ENCODE measurements around the gene DNASE2.
"Not testable (repeated sequence)": the region's sequence is repeated elsewhere in the genome, so short reads cannot be mapped to it uniquely, and the experiment has no call there.

The DNASE2 gene, protein sequence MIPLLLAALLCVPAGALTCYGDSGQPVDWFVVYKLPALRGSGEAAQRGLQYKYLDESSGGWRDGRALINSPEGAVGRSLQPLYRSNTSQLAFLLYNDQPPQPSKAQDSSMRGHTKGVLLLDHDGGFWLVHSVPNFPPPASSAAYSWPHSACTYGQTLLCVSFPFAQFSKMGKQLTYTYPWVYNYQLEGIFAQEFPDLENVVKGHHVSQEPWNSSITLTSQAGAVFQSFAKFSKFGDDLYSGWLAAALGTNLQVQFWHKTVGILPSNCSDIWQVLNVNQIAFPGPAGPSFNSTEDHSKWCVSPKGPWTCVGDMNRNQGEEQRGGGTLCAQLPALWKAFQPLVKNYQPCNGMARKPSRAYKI

DNA sequence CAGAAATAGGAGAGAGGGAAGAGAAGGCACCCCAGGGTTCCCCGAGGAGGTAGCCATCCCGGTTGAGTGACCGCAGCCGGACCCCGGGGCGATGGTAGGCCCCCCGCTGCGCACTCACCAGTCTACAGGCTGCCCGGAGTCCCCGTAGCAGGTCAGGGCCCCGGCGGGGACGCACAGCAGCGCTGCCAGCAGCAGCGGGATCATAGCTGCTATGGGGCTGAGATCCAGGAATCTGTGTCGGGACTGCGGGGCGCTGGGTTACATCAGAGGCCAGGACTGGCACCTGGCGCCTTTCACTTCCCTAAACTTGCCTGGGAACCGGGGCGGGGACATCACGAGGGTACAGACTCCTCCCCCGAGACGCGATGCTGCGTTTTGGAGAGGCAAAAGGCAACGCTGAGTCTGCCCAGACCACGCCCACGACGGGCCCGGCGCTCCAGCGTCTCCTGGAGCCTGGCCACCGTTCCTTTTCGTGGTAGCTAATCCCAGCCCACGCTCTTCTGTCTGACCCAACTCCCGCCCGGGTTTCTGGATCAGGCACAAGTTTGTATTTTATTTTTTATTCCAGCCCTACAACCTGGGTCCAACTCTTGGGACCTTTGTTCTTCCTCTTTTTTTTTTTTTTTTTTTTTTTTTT, at the start of gene DNASE2:
DNASE2 (minus strand) TSS at position 278 of the 637 bp plus-strand sequence; CDS start at position 204, 74 bp downstream.
- TF ChIP-seq, protein P1, sequence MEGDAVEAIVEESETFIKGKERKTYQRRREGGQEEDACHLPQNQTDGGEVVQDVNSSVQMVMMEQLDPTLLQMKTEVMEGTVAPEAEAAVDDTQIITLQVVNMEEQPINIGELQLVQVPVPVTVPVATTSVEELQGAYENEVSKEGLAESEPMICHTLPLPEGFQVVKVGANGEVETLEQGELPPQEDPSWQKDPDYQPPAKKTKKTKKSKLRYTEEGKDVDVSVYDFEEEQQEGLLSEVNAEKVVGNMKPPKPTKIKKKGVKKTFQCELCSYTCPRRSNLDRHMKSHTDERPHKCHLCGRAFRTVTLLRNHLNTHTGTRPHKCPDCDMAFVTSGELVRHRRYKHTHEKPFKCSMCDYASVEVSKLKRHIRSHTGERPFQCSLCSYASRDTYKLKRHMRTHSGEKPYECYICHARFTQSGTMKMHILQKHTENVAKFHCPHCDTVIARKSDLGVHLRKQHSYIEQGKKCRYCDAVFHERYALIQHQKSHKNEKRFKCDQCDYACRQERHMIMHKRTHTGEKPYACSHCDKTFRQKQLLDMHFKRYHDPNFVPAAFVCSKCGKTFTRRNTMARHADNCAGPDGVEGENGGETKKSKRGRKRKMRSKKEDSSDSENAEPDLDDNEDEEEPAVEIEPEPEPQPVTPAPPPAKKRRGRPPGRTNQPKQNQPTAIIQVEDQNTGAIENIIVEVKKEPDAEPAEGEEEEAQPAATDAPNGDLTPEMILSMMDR (conservative IDR thresholded peaks at IDR 0.05; ENCODE audit: low read length), result no peak
- peak; percentile 90 for DNase-seq (ENCODE audit: low read depth)
- H3K4me3 ChIP-seq (ENCODE audit: low read length), result peak within 1 kb of the TSS; percentile 85

- DNase-seq (ENCODE audit: low read depth), result no peak
- TF ChIP-seq, protein P1 (conservative IDR thresholded peaks at IDR 0.05; ENCODE audit: low read length), result no peak
- H3K4me3 ChIP-seq (ENCODE audit: low read length), result no peak overlapping the region
These were observed 48.9 kb upstream of the DNASE2 start for GRCh38 chr19:12930002-12930645.

DNA sequence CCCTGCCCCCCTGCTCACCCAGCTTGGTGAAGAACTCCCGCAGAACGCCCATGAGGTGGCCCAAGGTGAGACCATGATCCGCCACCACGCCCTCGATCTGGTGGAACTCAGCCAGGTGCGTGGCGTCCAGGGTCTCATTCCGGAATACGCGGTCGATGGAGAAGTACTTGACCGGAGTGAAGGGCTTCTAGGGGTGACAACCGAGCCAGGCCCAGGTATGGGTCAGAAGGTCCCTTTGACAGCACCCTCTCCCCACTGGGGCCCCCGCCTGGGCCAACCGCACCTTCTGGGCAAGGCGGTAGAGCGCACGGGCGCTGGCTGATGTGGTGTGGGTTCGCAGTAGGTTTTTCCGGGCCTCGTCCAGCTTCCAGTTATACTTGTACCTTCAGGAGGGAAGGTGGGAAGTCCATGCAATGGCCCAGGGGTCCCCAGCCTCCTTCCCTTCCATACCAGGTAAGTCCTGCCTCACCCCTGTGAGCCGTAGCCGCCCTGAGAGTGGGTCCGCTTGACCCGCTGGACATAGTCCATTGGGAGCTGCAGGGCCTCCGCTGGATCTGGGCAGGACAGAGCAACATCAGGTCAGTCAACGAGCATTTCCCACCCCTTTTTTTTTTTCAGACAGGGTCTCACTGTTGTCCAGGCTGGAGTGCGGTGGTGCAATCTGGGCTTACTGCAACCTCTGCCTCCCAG, 43.5 kb upstream of the DNASE2 start:
- TF ChIP-seq, protein P1 (conservative IDR thresholded peaks at IDR 0.05; ENCODE audit: low read length), result no peak
- H3K4me3 ChIP-seq (ENCODE audit: low read length), result no peak overlapping the region
- DNase-seq (ENCODE audit: low read depth), result no peak

DNA sequence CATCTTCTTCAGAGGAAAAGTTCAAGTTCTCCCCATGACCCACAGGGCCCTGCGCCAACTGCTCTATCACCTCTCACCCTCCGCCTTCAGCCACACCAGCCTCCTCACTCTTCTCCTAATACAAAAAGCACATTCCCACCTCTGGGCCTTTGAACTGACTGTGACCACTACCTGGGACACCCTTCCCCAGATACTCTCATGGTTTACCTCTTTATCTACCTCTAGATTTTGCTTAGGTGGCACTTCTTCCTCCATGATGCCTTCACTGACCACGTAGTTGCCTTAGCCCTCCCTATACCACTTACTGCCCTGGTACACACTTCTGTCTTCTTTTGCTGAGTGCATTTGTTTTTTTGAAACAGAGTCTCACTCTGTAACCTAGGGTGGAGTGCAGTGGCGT, 41.7 kb upstream of the DNASE2 start:
- TF ChIP-seq, protein P1 (conservative IDR thresholded peaks at IDR 0.05; ENCODE audit: low read length), result no peak
- H3K4me3 ChIP-seq (ENCODE audit: low read length), result no peak overlapping the region
- no peak for DNase-seq (ENCODE audit: low read depth)

DNA sequence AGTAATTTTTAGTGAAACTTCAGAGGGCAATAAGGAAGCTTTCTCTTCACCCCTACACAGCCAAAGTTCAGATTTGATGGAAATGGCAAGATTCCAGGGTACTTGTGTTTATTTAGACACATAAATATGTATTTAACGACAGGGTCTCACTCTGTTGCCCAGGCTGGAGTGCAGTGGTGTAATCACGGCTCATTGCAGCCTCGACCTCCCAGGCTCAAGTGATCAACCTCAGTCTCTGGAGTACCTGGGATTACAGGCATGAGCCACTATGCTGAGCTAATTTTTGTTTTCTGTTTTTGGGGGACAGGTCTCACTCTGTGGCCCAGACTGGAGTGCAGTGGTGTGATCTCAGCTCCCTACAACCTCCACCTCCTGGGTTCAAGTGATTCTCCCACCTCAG, 39.8 kb upstream of the DNASE2 start:
- TF ChIP-seq, protein P1 (conservative IDR thresholded peaks at IDR 0.05; ENCODE audit: low read length), result no peak
- no peak for DNase-seq (ENCODE audit: low read depth)

GRCh38 chr19:12918253-12918652, 37.0 kb upstream of the DNASE2 start:
- DNase-seq (ENCODE audit: low read depth), result no peak
- H3K4me3 ChIP-seq (ENCODE audit: low read length), result no peak overlapping the region
- TF ChIP-seq, protein P1 (conservative IDR thresholded peaks at IDR 0.05; ENCODE audit: low read length), result no peak

More for the DNA sequence above, 39.8 kb upstream of the DNASE2 start:
- H3K4me3 ChIP-seq (ENCODE audit: low read length), result no peak overlapping the region

DNA sequence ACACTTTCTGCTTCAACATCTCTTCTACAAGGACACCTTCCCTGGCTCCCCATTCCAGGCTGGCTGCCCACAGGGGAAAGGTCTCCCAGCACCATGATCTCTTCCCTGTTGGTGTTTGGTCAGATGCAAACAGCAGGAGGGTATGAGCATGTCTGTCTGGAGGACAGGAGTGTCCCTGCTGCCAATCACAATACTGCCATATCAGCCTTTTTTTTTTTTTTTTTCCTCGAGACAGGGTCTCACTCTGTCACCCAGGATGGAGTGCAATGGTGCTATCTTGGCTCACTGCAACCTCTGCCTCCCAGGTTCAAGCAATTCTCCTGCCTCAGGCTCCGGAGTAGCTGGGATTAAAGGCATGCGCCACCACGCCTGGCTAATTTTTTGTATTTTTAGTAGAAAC, 34.6 kb upstream of the DNASE2 start:
- DNase-seq (ENCODE audit: low read depth); H3K4me3 ChIP-seq (ENCODE audit: low read length): not testable (repeated sequence)

All from AG10803 (cell line).